Neural crest cell (in vitro differentiated cells): Measurements from ENCODE around the gene UBE2Q1. TPM values are rescaled to one million over a fixed set of nuclear protein-coding genes. Genes with fewer than 3 reads are reported as not detected.
A peak's percentile ranks its signal among the peaks of the same experiment; 100 is the strongest.

ENCODE experiments used
- DNase-seq: peaks from one replicate; pipeline ENCODE4 v3.0.0; 2021; ENCODE audit warnings: low read depth, mixed read lengths, low spot score
- H3K27ac Mint-ChIP-seq: one replicate; pipeline ENCODE4 v1.8.0; 2021; ENCODE audit warnings: mild to moderate bottlenecking, mixed read lengths; ENCODE audit not compliant: unreplicated experiment
- H3K27me3 Mint-ChIP-seq: 2 replicates; pipeline ENCODE4 v1.8.0; 2021; ENCODE audit warnings: low read depth, mild to moderate bottlenecking, mixed read lengths
- H3K36me3 Mint-ChIP-seq: 2 replicates; pipeline ENCODE4 v1.8.0; 2021; ENCODE audit warnings: low read depth, mild to moderate bottlenecking, mixed read lengths
- H3K4me1 Mint-ChIP-seq: 2 replicates; pipeline ENCODE4 v1.8.0; 2021; ENCODE audit warnings: mixed read lengths
- H3K4me3 Mint-ChIP-seq: one replicate; pipeline ENCODE4 v1.8.0; 2021; ENCODE audit warnings: mild to moderate bottlenecking, mixed read lengths
- H3K9me3 Mint-ChIP-seq: 2 replicates; pipeline ENCODE4 v1.8.0; 2021; ENCODE audit warnings: mixed read lengths
- total RNA-seq: library from RNA; stranded (reverse); gene quantifications from 2 replicates; pipeline ENCODE4 v1.2.1, GENCODE V29; 2021
- TF ChIP-seq, protein P1 (sequence below): fragments of 200-600 bp; sonication (generic); conservative IDR thresholded peaks from 2 replicates; pipeline ENCODE4 v1.5.0; 2021; ENCODE audit warnings: antibody characterized with exemption, mild to moderate bottlenecking

The UBE2Q1 gene
- total RNA-seq, 1 donor from 2014 or later: 94.3 TPM

DNA sequence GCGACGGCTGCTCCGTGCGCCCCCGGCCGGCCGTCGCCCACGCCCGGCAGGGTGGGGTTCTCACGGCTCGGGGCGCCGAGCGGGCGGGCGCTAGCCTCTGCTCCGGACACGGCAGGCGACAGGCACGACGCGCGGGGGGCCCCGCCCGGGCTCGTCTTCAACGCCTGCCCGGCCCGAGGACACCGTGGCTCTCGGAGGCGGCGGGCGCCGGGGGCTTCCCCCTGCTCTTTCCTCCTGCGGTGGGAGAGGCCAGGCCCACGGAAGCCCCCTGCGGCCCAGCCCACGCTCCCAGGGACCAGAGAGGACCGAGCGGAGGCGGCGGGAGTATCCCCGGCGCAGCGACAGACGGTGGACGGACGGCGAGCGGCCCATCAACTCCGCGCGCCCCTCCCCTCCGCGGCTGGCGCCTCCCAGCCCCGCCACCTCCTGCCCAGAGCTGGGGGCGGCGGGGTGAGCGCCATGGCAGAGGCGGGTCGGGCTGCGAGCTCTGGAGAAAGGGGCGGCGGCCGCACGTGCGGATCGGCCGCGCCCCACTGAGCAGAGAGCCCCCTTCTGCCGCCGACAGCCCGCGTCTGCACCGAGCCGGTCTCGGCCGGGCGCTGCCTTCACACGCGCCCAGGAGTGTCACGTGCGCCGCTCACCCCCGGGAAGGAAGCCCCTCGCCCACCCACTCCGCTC lies 56.3 kb downstream of the UBE2Q1 start, which contains the start of the genes SHE and TDRD10:
Gene SHE (minus strand): TSS at position 347 of the 678 bp plus-strand sequence. CDS start 386 bp downstream, outside the sequence.
Gene TDRD10 (plus strand): TSS at position 154 of the 678 bp plus-strand sequence. CDS start 4,685 bp downstream, outside the sequence.
- no peaks in the 10 kb centered on the region for H3K9me3 Mint-ChIP-seq
- TF ChIP-seq, protein P1, sequence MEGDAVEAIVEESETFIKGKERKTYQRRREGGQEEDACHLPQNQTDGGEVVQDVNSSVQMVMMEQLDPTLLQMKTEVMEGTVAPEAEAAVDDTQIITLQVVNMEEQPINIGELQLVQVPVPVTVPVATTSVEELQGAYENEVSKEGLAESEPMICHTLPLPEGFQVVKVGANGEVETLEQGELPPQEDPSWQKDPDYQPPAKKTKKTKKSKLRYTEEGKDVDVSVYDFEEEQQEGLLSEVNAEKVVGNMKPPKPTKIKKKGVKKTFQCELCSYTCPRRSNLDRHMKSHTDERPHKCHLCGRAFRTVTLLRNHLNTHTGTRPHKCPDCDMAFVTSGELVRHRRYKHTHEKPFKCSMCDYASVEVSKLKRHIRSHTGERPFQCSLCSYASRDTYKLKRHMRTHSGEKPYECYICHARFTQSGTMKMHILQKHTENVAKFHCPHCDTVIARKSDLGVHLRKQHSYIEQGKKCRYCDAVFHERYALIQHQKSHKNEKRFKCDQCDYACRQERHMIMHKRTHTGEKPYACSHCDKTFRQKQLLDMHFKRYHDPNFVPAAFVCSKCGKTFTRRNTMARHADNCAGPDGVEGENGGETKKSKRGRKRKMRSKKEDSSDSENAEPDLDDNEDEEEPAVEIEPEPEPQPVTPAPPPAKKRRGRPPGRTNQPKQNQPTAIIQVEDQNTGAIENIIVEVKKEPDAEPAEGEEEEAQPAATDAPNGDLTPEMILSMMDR: no peak
- peaks cover 4% of the 10 kb centered on the region for H3K36me3 Mint-ChIP-seq
- H3K4me3 Mint-ChIP-seq: peak within 1 kb of the TSS; percentile 54
- DNase-seq: no peak
- H3K27me3 Mint-ChIP-seq: peaks cover 78% of the 10 kb centered on the region
- no peak within 1 kb of the TSS for H3K27ac Mint-ChIP-seq
- H3K4me1 Mint-ChIP-seq: peaks cover 6% of the 10 kb centered on the region

DNA sequence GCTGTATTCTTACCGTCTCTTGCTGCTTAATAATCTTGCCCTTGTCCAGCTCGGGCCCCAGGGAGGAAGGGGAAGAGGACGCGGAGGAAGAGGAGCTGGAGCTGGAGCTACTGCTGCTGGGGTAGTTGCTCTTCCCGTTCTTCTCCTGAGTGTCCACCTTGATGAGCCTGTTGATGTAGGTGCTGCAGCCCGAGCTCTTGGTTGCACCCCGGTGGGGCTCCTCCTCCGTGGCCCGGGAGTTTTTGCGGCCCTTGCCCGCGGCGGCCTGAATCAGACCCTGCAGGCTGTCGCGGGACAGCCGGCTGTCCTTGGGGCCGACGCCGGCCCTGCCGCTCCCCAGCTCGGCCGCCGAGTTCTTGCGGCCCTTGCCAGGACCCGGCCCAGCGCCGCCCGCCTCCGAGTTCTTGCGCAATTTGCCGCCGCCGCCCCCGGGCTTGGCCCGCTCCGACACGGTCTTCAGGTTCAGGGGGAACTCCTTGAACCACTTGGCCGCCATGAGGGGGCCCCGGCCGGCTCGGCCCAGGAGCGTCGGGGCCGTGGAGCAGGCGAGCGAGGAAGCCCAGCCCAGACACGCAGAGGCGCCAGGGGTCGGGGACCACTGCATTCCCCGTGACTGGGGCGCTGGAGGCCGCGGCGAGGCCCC lies 56.9 kb downstream of the UBE2Q1 start:
- Mint-ChIP-seq H3K27ac (no peak overlapping the region), H3K27me3 (peaks cover 72% of the 10 kb centered on the region), H3K36me3 (peaks cover 4% of the 10 kb centered on the region), H3K9me3 (no peaks in the 10 kb centered on the region), H3K4me3 (peak overlapping the region; percentile 54), H3K4me1 (peaks cover 12% of the 10 kb centered on the region)
- TF ChIP-seq, protein P1: no peak
- no peak for DNase-seq

DNA sequence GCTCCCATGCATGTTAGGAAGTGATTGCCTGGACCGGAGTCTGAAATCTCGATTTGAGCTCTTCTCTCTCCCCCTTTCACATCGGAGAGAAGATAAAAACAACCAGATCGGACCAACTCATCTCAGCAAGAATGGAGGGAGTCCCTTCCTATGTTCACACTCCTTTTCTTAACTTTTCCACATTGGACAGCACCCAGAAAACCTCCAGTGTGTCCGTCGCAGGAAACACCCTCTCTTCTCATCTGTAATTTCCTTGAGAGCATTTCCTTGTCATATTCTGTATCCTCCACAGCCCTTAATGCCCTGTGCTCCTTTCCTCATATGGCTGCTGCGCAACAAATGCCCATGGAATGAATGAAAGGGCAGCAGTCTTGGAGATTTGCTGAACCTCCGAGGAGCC lies 57.9 kb downstream of the UBE2Q1 start:
- H3K36me3 Mint-ChIP-seq: peaks cover 4% of the 10 kb centered on the region
- TF ChIP-seq, protein P1: no peak
- no peak overlapping the region for H3K4me3 Mint-ChIP-seq
- peaks cover 62% of the 10 kb centered on the region for H3K27me3 Mint-ChIP-seq
- peaks cover 20% of the 10 kb centered on the region for H3K4me1 Mint-ChIP-seq
- no peak overlapping the region for H3K27ac Mint-ChIP-seq
- DNase-seq: no peak
- H3K9me3 Mint-ChIP-seq: no peaks in the 10 kb centered on the region

DNA sequence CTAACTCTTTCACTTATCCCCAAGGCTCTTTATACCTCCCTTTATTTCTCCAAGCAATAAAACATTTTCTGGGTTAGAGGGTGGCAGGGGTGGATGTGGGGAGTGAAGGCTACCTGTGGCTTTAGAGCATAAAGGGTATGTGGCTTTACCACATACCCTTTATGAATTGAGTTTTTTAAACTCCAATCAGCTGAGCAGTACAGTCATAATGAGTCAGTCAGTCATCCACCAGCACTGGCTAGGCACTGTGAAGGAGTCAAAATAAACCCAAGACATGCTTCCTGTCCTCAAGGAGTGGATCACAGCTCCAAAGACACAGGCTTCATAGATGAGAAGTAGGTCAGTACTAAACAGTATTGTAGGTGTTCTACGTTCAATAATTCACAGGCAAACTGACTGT lies 59.0 kb downstream of the UBE2Q1 start:
- peaks cover 53% of the 10 kb centered on the region for H3K27me3 Mint-ChIP-seq

More for the DNA sequence above, 59.0 kb downstream of the UBE2Q1 start:
- TF ChIP-seq, protein P1: no peak
- H3K4me1 Mint-ChIP-seq: peaks cover 26% of the 10 kb centered on the region
- H3K27ac Mint-ChIP-seq: no peak overlapping the region
- H3K4me3 Mint-ChIP-seq: no peak overlapping the region
- H3K9me3 Mint-ChIP-seq: no peaks in the 10 kb centered on the region
- H3K36me3 Mint-ChIP-seq: peaks cover 4% of the 10 kb centered on the region
- DNase-seq: no peak

Other genes starting within 250 kb of the UBE2Q1 start
- gene AQP10, start 237.6 kb downstream of the UBE2Q1 start, total RNA-seq: not detected in 2 replicates
- gene ATP8B2, start 233.1 kb downstream of the UBE2Q1 start, total RNA-seq: 44.2 and 48.0 TPM in 2 replicates
- gene IL6R, start 153.3 kb downstream of the UBE2Q1 start, total RNA-seq: 0.07 and 0.09 TPM in 2 replicates
- gene TDRD10, start 56.4 kb downstream of the UBE2Q1 start, total RNA-seq: not detected in 2 replicates
- gene SHE, start 56.2 kb downstream of the UBE2Q1 start, total RNA-seq: 0.11 and 0.19 TPM in 2 replicates
- gene CHRNB2, start 9.1 kb upstream of the UBE2Q1 start, total RNA-seq: 8.7 and 10.6 TPM in 2 replicates
- 148 and 165 TPM in 2 replicates for gene ADAR, start 49.5 kb upstream of the UBE2Q1 start, total RNA-seq